Endothelial cell of umbilical vein (primary cell): ENCODE results near the gene MED12L. TPM values are rescaled to one million over a fixed set of nuclear protein-coding genes. Genes with fewer than 3 reads are reported as not detected.

Experiments used
- BruUV-seq: library from RNA; stranded (reverse); fragments of 400-500 nt; replicated peaks from 2 replicates; lab custom pipeline; 2021; lab: Mats Ljungman, UMichigan
- CTCF ChIA-PET: fragments of 300-600, 350-600 bp; sonication (Branson Sonifier 250); formaldehyde crosslinking; loops from one replicate; lab custom pipeline; 2021; ENCODE audit warnings: antibody characterized with exemption, inconsistent platforms; lab: Charles Lee
- POLR2A ChIA-PET: fragments of 300-600, 350-600 bp; sonication (Branson Sonifier 250); formaldehyde crosslinking; loops from one replicate; lab custom pipeline; 2021; ENCODE audit warnings: antibody characterized with exemption, inconsistent platforms; lab: Charles Lee
- DNase-seq: peaks from one replicate; pipeline ENCODE4 v3.0.0-alpha.2; 2011; ENCODE audit warnings: low read depth, low spot score
- FAIRE-seq: peaks from 2 replicates; lab custom pipeline; 2011; peaks lifted over from hg19 to GRCh38; lab: Jason Lieb, UNC
- H2AFZ ChIP-seq: 2 replicates; pipeline ENCODE4 v1.6.0; 2012; ENCODE audit warnings: low read depth, low read length, control low read depth, inconsistent platforms
- H3K27ac ChIP-seq: 2 replicates; pipeline ENCODE4 v1.5.1; 2011; ENCODE audit warnings: low read depth, mild to moderate bottlenecking, control low read depth, low read length, moderate library complexity; ENCODE audit not compliant: insufficient read depth
- H3K27me3 ChIP-seq, 2 experiments: 2 replicates each; pipeline versions ENCODE4 v1.6.0 to v1.6.1; 2011; ENCODE audit warnings: low read length in 2 of 2, mixed read lengths in 1 of 2; ENCODE audit not compliant: control insufficient read depth in 2 of 2, insufficient read depth in 2 of 2
- H3K36me3 ChIP-seq, 2 experiments: 2 replicates in 1 of 2; 3 replicates in 1 of 2; pipeline ENCODE4 v1.5.1; 2011; ENCODE audit warnings: low read length in 2 of 2, mild to moderate bottlenecking in 1 of 2, moderate library complexity in 1 of 2; ENCODE audit not compliant: control insufficient read depth in 2 of 2, insufficient read depth in 2 of 2; ENCODE audit errors: extremely low read depth in 1 of 2
- H3K4me1 ChIP-seq: 3 replicates; pipeline ENCODE4 v1.5.1; 2011; ENCODE audit warnings: mild to moderate bottlenecking, low read length; ENCODE audit not compliant: control insufficient read depth, insufficient read depth; ENCODE audit errors: extremely low read depth
- H3K4me2 ChIP-seq: 2 replicates; pipeline ENCODE4 v1.6.1; 2011; ENCODE audit warnings: low read length, control low read depth, mixed read lengths; ENCODE audit not compliant: insufficient read depth
- H3K4me3 ChIP-seq, 3 experiments: fragments of 200-600 bp in 1 of 3; sonication (generic), shearing (Covaris generic) in 1 of 3; replicated peaks in 1 of 3; 2 replicates each; pipeline ENCODE4 v1.5.1; 2011 to 2016; ENCODE audit warnings: control low read depth in 3 of 3, low read length in 3 of 3, mild to moderate bottlenecking in 2 of 3, inconsistent platforms in 1 of 3, low read depth in 1 of 3, moderate library complexity in 1 of 3; ENCODE audit not compliant: insufficient read depth in 1 of 3
- H3K79me2 ChIP-seq: 2 replicates; pipeline ENCODE4 v1.6.0; 2012; ENCODE audit warnings: low read length, inconsistent platforms; ENCODE audit not compliant: control insufficient read depth, insufficient read depth
- H3K9ac ChIP-seq: replicated peaks from 2 replicates; pipeline ENCODE3; 2011; ENCODE audit warnings: low read length, control low read depth; ENCODE audit not compliant: insufficient read depth; ENCODE audit errors: extremely low read depth
- H3K9me1 ChIP-seq: replicated peaks from 3 replicates; pipeline ENCODE4 v1.6.0; 2011; ENCODE audit warnings: mild to moderate bottlenecking, low read length; ENCODE audit not compliant: control insufficient read depth, insufficient read depth; ENCODE audit errors: extremely low read depth
- H3K9me3 ChIP-seq: replicated peaks from 2 replicates; pipeline ENCODE4 v1.5.1; 2012; ENCODE audit warnings: low read length, inconsistent platforms; ENCODE audit not compliant: control insufficient read depth, insufficient read depth
- H4K20me1 ChIP-seq: replicated peaks from 2 replicates; pipeline ENCODE3; 2011; ENCODE audit warnings: mild to moderate bottlenecking, low read length; ENCODE audit not compliant: control insufficient read depth, insufficient read depth; ENCODE audit errors: extremely low read depth
- EZH2 ChIP-seq: IDR thresholded peaks from 2 replicates; pipeline ENCODE4 v1.6.1; 2012; ENCODE audit warnings: borderline replicate concordance, low read depth, mild to moderate bottlenecking, moderate library complexity, low read length, inconsistent platforms; ENCODE audit not compliant: severe bottlenecking
- FOS ChIP-seq: IDR thresholded peaks from 2 replicates; pipeline ENCODE4 v1.6.1; 2011; ENCODE audit warnings: mild to moderate bottlenecking, low read length, moderate library complexity, borderline replicate concordance; ENCODE audit not compliant: insufficient read depth
- GATA2 ChIP-seq: IDR thresholded peaks from 2 replicates; pipeline ENCODE4 v1.7.0; 2011; ENCODE audit warnings: low read depth, mild to moderate bottlenecking, moderate library complexity, mixed read lengths, low read length; ENCODE audit not compliant: insufficient read length, insufficient read depth
- JUN ChIP-seq: IDR thresholded peaks from 2 replicates; pipeline ENCODE4 v1.6.1; 2011; ENCODE audit warnings: borderline replicate concordance, low read depth; ENCODE audit not compliant: insufficient read length, insufficient read depth
- MYC ChIP-seq: IDR thresholded peaks from one replicate; pipeline ENCODE4 v1.6.1; 2011; ENCODE audit warnings: mild to moderate bottlenecking, low read depth, low read length
- POLR2A ChIP-seq: IDR thresholded peaks from 2 replicates; pipeline ENCODE4 v1.6.1; 2012; ENCODE audit warnings: low read depth, mild to moderate bottlenecking, control low read depth, low read length
- POLR2AphosphoS5 ChIP-seq: IDR thresholded peaks from 2 replicates; pipeline ENCODE4 v1.6.1; 2012; ENCODE audit warnings: low read depth, mild to moderate bottlenecking, control low read depth, low read length, moderate library complexity; ENCODE audit not compliant: insufficient read depth
- dilution Hi-C: fragments of 300-500 bp; cut with MboI; formaldehyde crosslinking; loops from one replicate; pipeline ENCODE4 v1.15.0; 2019; ENCODE audit warnings: low sequenced_read_pairs; ENCODE audit not compliant: extremely low pct_ligation_motif_present
- intact Hi-C: fragments of 100-400 bp; cut with micrococcal nuclease; formaldehyde crosslinking; loops from one replicate; pipeline ENCODE4 v1.10.0; 2022
- polyA plus RNA-seq, 4 experiments: library from polyadenylated mRNA; depleted of rRNA in 3 of 4; stranded (reverse) in 3 of 4; unstranded in 1 of 4; fragments of >200 nt; gene quantifications; 2 replicates each; pipeline versions ENCODE4 v1.2.1 to v1.2.3, GENCODE V29; 2011 to 2012; ENCODE audit warnings: missing spikeins in 1 of 4
- total RNA-seq: library from RNA; stranded (reverse); gene quantifications from 2 replicates; pipeline ENCODE4 v1.2.3, GENCODE V29; 2021
- TF ChIP-seq, protein P1 (sequence below), 2 donors: IDR thresholded peaks; 1 replicate in 1 of 2; 2 replicates in 1 of 2; pipeline ENCODE4 v1.5.1; 2011; ENCODE audit warnings: low read length in 2 of 2, mild to moderate bottlenecking in 2 of 2, moderate library complexity in 2 of 2, control low read depth in 1 of 2, inconsistent platforms in 1 of 2, low read depth in 1 of 2; ENCODE audit not compliant: insufficient read depth in 1 of 2; ENCODE audit errors: extremely low read depth in 1 of 2
- TF ChIP-seq, protein P2 (sequence below): IDR thresholded peaks from 2 replicates; pipeline ENCODE4 v1.6.1; 2011; ENCODE audit not compliant: insufficient read depth, insufficient read length

Gene MED12L
- total and polyA plus RNA-seq, 2 donors (not counting 3 experiments of a cell fraction or from before 2014, with no cell fraction given) = 0.03 to 0.27 TPM

- H3K4me1 ChIP-seq = no peaks in the 10 kb centered on the region
- no peak for FAIRE-seq
- H3K4me3 ChIP-seq = no peak overlapping the region
- H3K27ac ChIP-seq = no peak overlapping the region
- H3K27me3 ChIP-seq = no peaks in the 10 kb centered on the region
- no peak overlapping the region for H3K4me2 ChIP-seq
- TF ChIP-seq, protein P1, sequence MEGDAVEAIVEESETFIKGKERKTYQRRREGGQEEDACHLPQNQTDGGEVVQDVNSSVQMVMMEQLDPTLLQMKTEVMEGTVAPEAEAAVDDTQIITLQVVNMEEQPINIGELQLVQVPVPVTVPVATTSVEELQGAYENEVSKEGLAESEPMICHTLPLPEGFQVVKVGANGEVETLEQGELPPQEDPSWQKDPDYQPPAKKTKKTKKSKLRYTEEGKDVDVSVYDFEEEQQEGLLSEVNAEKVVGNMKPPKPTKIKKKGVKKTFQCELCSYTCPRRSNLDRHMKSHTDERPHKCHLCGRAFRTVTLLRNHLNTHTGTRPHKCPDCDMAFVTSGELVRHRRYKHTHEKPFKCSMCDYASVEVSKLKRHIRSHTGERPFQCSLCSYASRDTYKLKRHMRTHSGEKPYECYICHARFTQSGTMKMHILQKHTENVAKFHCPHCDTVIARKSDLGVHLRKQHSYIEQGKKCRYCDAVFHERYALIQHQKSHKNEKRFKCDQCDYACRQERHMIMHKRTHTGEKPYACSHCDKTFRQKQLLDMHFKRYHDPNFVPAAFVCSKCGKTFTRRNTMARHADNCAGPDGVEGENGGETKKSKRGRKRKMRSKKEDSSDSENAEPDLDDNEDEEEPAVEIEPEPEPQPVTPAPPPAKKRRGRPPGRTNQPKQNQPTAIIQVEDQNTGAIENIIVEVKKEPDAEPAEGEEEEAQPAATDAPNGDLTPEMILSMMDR (IDR thresholded peaks at IDR 0.05; ENCODE audit: extremely low read depth in 1 of 2, insufficient read depth in 1 of 2, low read depth in 1 of 2, low read length in 2 of 2) = no peak
- no peak for TF ChIP-seq MYC
- TF ChIP-seq, protein P2, sequence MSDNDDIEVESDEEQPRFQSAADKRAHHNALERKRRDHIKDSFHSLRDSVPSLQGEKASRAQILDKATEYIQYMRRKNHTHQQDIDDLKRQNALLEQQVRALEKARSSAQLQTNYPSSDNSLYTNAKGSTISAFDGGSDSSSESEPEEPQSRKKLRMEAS = no peak
- TF ChIP-seq POLR2AphosphoS5 = no peak
- no peak for TF ChIP-seq POLR2A
- no peak for TF ChIP-seq GATA2
- no peak for TF ChIP-seq FOS
- no peak for TF ChIP-seq JUN
- TF ChIP-seq EZH2 = no peak
- dilution Hi-C loops (no loop called here), intact Hi-C loops (no loop called here)
- H3K79me2 ChIP-seq = no peaks in the 10 kb centered on the region
- no peak overlapping the region for H3K9ac ChIP-seq
- no peaks in the 10 kb centered on the region for H3K9me1 ChIP-seq
- no peaks in the 10 kb centered on the region for H3K9me3 ChIP-seq
- ChIA-PET CTCF (interaction anchor here (1.2 kb wide), 1 partner anchor 15 kb away, joined by 4 read pairs; no protein-coding TSS in a partner anchor), POLR2A (no interaction called here)
- no peak for DNase-seq
- no peak overlapping the region for H2AFZ ChIP-seq
- H3K36me3 ChIP-seq = no peaks in the 10 kb centered on the region
- no peaks in the 10 kb centered on the region for H4K20me1 ChIP-seq
- BruUV-seq = no TSS peak
These were observed 325.6 kb downstream of the MED12L start for GRCh38 chr3:151410891-151411559.
